ENCODE results near the gene TPD52L1.

The TPD52L1 gene

DNA sequence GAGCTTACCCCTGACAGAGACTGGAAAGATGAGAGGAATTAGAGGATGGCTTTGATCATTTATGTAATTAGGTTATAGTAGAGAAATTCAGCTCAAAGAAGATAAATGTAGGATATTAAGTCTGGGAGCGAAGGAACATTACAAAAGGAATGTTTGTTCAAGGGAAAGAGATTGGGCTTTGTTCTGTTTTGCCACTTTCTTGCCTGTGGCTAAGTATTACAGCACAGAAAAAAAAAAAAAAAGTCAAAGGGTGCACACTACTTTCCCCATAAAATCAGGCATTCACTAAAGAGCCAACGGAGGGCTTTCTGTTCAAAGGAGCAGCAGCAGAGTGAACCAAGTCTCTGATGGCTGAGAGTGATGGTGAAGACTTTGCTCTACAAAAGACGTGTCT lies 153.2 kb downstream of the TPD52L1 start:
- DNase-seq (ENCODE audit: low spot score), result no peak
- TF ChIP-seq, protein P1, sequence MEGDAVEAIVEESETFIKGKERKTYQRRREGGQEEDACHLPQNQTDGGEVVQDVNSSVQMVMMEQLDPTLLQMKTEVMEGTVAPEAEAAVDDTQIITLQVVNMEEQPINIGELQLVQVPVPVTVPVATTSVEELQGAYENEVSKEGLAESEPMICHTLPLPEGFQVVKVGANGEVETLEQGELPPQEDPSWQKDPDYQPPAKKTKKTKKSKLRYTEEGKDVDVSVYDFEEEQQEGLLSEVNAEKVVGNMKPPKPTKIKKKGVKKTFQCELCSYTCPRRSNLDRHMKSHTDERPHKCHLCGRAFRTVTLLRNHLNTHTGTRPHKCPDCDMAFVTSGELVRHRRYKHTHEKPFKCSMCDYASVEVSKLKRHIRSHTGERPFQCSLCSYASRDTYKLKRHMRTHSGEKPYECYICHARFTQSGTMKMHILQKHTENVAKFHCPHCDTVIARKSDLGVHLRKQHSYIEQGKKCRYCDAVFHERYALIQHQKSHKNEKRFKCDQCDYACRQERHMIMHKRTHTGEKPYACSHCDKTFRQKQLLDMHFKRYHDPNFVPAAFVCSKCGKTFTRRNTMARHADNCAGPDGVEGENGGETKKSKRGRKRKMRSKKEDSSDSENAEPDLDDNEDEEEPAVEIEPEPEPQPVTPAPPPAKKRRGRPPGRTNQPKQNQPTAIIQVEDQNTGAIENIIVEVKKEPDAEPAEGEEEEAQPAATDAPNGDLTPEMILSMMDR (IDR thresholded peaks at IDR 0.05; ENCODE audit: extremely low read depth, missing control alignments), result no peak

DNA sequence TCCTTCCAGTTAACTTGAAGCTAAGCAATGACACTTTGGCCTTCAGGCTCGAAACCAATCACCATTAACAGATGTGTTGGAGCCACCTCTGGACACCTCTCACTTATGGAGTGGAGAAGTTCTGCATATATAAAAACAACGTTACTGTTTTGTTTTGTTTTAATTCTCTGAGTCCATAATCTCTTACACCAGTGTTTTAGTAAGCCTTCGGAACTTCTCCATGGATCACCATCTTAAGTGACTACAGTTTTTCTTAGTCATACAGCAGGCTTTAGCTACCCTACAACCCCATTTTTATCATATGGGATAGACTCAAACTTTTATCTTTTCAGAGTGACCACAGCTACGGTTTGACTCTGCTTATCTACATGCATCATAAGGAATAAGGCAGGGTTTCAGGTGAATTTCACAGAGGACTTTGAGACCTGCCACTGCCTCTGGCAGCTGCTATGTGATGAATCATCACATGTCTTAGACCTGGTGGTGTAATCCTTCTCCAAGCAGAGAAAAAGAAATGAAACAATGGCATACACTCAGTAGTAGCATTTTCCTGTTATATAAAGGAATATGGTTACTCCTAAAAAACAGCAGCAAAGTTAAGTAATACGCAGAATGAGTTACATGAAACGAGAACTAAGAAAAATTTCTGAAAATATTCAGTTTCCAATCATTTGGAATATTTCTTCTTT lies 153.7 kb downstream of the TPD52L1 start:
- no peak for DNase-seq (ENCODE audit: low spot score)

GRCh38 chr6:125307964-125308615 lies 154.5 kb downstream of the TPD52L1 start:
- DNase-seq (ENCODE audit: low spot score), result no peak
- TF ChIP-seq, protein P1 (IDR thresholded peaks at IDR 0.05; ENCODE audit: extremely low read depth, missing control alignments), result no peak

More for the DNA sequence above, 153.7 kb downstream of the TPD52L1 start:
- TF ChIP-seq, protein P1 (IDR thresholded peaks at IDR 0.05; ENCODE audit: extremely low read depth, missing control alignments), result no peak

GRCh38 chr6:125310994-125311649 lies 157.5 kb downstream of the TPD52L1 start:
- TF ChIP-seq, protein P1 (IDR thresholded peaks at IDR 0.05; ENCODE audit: extremely low read depth, missing control alignments), result no peak
- DNase-seq (ENCODE audit: low spot score), result peak; percentile 52

DNA sequence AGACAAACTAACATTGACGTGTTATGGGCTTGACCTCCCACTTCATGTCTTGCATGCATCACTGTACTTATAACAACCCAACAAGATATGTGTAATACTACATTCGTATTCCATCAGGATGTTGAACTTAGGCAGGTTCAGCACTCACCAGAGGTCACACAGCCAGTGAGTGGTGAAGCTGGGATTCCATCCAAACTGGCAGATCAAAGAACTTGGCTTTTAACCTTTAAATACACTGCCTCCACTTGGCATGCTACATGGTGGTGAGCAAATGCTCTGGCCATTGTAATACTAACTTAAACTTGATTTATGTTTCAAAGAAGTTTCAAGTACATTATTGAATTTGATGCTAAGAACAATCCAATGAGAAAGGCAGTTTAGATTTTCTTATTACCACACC lies 158.9 kb downstream of the TPD52L1 start:
- no peak for DNase-seq (ENCODE audit: low spot score)
- TF ChIP-seq, protein P1 (IDR thresholded peaks at IDR 0.05; ENCODE audit: extremely low read depth, missing control alignments), result no peak

GRCh38 chr6:125312950-125313349 lies 159.4 kb downstream of the TPD52L1 start:
- TF ChIP-seq, protein P1 (IDR thresholded peaks at IDR 0.05; ENCODE audit: extremely low read depth, missing control alignments), result no peak

More at GRCh38 chr6:125312950-125313349, 159.4 kb downstream of the TPD52L1 start:
- no peak for DNase-seq (ENCODE audit: low spot score)
